Forelimb muscle (tissue), 1 donor: ENCODE data around the gene ZIC5. TPM values are rescaled to one million over a fixed set of nuclear protein-coding genes. Genes with fewer than 3 reads are reported as not detected.

ENCODE experiments used
- DNase-seq: peaks from one replicate; pipeline ENCODE4 v3.0.0-alpha.2; 2013; ENCODE audit warnings: low read depth
- polyA plus RNA-seq: library from polyadenylated mRNA; unstranded; fragments of 120-200 nt; gene quantifications from one replicate; pipeline ENCODE4 v1.2.1, GENCODE V29; 2013; ENCODE audit not compliant: insufficient read length

Gene ZIC5
- polyA plus RNA-seq, 1 donor, result not detected

DNA sequence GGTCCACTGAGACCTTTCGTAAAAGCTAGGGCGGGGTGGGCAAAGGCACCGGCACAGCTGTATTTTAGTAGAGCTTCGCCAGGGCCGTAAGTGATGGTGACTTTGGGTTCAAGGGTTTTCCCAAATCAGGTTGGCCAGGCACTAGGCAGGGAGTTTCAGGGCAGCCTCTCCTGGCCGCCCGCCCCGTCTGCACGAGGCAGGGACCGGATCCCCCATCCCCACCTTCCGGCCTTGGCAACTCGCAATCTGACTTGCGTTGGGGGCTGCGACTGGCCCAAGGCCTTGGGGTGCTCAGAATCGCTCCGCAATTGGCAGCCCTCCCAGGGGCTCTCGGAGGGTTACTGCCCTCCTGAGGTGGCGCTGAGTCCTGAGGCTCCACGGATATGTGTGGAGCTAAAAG, 4.1 kb upstream of the ZIC5 start:
- DNase-seq, result no peak

DNA sequence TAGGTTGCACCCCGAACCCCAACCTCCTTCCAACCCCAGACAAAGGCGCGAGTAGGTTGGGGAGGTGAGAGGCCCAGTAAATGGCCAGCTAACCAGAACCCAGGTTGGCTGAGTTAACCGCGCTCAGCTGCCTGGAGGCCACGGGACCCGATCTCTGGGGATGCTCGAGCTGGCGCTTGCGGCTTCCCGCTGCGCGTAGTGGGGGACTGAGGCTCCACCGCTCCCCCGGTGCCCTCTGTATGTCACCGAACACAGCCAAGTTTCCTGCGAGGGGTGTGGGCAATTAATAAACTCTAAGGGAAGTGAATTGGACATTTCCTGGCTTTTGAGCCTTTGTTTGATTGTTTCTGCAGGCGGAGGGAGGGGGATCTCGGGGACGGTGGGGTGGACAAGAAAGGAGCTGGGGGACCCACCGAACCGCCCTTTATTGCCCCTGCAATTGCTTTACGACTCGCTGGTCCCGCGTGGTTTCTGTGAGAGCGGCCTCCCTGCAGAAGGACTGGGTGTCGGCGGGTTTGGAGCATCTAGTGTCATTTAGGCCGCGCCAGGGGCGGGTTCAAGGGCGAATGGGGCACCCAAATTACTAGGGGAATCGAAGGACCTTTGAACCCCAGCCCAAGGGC, 3.5 kb upstream of the ZIC5 start:
- DNase-seq, result no peak

DNA sequence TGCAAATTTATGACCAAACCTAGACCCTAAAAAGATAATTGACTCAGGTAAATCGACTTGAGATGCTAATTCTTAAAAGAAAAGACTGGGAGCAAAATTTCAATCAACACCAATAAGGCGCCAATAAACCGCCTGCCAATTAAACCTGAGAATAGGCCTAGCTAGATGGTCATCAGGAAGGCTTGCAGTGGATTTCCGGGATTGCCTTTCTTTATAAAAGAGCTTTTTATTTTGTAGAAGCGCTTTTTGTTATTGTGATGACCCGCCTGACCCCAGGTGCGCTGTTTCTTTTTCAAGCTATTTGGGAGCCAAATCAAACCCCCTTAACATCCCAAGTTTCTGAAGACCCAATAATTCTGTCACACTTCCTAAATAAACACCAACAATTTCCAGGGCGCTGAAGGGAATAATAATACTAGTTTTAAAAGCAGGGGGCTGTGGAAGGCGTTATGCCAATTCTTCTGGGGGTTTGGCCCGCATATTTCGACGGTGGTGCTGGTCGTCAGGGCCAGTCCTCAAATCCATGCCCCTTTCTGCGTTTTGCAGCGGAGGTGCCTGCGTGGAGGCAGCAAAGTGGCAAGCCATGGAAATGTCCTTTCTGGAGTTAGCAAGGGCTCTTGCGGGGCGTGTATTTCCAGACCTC, 2.9 kb upstream of the ZIC5 start:
- no peak for DNase-seq

DNA sequence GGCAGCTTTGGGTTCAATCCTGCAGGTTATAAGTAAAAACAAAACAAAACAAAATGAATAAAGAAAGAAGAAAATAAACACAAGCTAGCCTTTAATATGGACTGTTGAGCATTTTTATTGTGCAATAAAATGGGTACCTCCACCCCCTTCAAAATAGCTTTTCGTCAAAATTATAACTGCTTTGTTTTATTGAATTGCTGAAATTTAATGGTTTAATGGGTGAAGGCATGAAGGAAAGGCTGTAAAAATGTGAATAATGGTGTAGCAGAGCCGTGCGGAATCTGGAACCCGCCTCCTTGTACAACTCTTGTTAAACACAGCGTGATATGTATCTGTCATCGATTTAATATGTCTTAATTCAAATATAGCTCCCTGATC, 2.2 kb upstream of the ZIC5 start:
- DNase-seq, result no peak

DNA sequence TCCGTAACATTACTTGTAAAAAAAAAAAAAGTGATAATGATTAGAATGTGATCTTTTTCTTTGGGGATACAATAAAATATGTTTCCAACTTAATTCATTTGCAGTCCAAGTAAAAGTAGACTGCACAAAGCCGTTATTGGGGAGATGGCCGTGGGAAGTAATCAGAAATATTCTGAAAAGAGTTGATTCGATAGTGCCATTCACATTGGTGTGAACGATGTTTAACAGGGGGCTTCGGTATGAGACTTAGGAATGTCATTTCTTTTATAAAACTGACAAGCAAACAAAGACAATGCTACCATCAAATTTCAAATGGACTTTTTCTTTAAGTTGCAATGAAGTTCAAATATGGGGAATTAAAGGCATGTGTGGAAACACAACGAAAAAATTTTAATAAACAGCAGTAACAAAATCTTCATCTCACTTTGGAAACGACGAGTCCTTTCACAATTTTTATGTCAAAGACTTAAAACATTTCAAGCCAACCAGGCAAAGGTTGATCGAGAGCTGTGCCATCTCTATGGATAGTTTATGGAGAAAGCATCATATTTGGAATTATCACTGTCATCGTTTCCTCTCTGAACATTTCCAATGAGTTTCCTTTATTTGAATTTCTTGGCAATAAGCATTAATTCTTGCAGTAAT, 1.7 kb upstream of the ZIC5 start:
- no peak for DNase-seq

DNA sequence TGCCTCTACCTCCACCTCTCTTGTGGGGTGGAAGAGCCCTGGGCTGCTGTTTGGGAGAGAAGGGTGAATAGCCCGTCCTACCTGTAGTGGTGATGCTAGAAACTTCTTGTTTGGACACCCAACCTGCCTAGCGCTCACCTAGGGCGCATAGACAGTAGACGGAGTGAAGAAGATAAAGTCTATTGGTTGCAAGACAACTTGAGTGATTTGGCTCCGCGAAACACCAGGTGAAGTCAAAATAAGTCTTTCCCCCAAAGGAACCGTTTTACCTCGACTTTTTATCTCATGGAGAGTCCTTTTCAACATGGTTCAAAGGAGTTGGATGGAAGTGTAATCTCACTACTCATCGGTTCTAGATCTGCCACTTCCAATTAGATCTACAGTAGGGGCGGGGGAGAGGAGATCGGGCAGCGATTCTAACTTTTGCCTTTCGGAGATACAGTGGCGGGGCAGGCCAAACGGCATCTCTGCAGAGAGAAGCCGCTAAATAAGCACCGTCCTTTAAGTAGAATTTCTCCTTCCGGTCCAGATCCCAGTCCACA, 694 bp upstream of the ZIC5 start:
- no peak for DNase-seq

DNA sequence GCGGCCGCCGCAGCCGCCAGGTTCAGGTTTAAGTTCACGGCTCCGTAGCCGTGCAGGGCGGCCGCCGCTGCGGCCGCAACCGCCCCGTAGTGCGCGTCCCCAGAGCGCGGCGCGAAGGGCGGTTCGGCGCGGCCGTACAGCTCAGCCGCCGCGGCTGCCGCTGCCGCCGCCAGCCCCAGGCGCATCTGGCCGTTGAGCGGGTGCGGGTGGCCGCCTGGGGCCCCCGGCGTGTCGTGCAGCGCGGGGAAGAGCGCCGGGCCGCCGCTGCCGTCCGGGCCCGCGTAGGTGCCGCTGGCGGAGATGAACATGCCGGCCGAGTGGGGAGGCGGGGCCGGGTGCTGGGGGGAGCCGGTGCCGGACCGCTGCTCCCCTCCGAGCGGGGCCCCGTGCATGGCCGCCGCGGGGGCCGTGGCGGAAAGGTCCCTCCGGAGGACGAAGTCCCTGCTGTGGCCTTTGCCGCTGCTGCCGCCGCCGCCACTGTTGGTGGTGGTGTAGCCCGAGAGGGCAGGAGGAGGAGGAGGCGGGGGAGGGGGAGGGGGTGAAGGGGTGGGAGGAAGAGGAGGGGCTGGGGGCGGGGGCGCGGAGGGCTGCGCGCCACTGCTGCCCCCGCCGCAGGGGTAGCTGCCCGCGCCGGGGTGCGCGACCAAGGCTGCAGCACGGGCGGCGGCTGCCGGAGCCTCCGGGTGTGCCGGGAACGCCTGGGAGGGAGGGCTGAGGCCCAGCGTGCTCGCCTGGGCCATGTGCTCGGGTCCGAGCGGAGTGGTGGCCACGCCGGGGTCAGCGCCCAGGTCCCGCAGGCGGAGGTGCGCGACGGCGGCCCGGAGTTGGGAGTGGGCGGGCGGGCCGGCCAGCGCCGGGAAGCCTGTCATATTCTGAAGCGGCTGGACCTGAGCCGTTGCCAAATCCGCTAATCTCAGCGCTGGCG, 654 bp downstream of the ZIC5 start:
- DNase-seq, result no peak

DNA sequence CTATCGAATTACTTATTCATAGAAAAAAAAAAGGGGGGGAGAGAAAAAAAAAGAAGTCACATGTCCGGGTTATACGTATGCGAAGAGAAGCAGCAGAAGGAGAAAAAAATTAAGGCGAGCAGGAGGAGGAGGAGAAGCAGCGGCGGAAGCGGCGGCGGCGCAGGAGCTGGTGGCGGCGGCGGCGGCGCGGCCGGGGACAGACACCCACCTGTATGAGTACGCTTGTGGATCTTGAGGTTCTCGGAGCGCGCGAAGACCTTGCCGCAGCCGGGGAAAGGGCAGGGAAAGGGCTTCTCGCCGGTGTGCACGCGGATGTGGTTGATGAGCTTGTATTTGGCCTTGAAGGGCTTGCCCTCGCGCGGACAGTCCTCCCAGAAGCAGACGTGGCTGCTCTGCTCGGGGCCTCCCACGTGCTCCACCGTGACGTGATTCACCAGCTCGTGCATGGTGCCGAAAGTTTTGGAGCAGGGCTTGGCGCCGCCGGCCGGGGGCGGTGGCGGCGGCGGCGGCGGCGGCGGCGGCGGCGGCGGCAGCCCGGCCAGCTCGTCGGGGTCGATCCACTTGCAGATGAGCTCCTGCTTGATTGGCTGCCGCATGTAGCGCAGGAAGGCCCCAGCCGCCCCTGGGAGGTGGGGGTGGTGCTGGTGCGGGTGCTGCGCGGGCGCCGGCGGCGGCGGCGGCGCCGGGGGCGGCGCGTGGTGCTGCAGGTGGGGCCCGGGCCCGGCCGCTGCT, 1.5 kb downstream of the ZIC5 start:
- DNase-seq, result no peak

DNA sequence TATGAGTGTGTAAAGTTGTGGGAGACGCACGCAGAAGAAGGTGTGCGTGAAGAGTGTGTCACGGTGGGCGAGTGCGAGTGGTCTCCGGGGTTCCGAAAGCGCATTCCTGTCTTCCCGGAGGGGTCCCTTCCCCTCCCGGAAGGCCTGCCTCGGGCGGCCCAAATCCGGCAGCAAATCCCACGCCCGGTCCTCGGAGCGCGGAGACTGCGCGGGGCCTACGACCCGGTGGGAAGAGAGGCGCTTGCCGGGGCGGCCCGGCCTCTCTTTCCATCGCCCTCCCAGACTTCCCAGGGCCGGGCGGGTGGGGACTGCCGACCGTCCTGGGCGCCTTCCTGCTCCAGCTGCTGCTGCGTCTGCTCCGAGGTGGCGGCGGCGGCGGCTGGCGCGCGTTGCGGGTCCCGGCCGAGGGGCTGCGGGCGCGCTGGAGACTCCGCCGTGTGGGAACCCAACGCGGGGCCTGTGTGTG, 2.1 kb downstream of the ZIC5 start:
- DNase-seq, result no peak

DNA sequence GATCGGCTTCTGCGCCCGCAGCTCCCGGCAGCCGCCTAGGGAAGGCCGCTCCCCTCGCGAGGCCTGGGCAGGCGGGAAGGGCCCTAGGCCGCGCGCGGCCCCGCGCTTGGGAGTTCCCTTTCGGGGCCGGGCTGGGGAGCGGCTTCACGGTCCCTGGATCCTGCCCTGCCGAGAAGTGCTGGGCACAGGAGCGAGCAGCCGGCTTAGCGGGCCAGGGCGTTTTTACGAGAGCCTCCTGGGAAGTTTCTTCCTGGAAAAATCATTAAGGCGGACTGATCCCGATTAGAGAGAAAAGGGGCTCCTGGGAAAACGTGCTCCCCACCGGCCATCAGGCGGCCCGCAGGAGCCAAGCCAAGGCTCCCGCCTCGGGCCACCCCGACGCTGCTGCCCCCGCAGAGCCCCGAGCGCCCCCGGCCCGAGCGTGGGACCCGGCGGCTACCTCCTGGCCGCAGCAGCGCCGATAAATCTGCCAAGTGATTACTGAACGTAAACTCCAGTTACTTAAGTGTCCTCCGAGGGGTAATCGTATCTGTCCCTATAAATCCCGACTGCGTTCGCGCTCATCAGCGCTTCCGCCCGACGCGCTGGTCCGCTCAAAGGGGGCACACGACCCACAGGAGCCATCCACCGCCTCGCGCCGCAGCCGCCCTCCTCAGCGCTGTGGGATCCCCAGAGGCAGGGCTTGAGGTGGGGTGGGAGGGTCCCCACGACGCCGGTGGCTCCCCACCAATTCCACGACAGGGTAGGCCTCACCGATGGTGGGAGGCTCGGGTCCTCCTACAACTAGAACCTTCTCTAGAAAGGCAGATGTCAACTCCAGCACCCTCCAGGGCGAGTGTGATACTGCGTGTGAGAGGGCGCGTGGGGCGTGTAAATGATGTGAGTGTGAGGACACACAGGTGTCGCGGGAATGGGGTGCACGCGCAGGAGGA, 2.8 kb downstream of the ZIC5 start:
- no peak for DNase-seq

DNA sequence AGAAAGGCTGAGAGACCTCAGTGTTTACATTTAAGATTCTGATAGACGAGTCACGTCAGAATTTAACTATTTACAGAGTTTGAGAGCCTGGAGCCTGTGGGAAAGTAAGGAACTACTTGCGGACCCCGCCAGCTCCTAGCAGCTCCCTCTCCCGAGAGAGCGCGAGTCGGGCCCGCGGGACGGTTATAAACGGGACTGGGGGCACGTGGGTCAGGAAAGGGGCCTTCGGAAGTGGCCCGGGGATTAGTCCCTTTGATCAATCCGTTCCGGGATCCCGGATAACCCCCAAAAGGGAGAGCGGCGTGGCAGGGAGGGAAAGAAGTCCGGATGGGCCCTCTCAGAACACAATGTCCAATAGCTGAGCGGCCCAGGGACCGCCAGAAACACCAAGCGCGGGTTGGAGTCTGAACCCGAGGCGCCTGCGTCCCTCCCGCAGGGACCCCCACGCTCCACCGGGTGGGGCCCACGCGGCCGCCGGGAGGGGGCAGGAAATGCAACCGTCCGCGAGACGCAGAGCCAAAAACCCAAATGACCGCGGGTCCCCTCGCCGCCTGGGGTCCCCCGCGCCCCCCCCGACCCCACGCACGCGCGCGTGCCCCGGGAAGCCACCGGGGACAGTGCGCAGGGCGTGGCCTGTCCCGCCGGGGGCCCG, 3.6 kb downstream of the ZIC5 start:
- DNase-seq, result no peak

DNA sequence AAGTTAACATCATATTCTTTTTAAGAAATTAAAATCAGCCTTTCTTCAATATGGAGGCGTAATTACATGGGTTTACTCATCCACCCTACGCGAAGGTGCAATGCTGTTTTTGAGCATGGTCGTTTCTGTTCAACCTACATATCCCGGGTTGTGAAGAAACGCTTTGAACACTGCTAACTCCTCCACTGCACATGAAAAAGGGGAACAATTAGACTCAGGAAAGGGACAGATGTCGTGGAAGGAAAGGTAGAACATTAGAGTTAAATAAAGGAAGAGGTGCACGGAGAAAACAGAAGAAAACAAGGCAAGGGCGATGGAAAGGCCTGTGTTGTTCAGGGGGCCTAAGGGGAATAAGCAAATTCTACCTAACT, 4.1 kb downstream of the ZIC5 start:
- DNase-seq, result no peak

DNA sequence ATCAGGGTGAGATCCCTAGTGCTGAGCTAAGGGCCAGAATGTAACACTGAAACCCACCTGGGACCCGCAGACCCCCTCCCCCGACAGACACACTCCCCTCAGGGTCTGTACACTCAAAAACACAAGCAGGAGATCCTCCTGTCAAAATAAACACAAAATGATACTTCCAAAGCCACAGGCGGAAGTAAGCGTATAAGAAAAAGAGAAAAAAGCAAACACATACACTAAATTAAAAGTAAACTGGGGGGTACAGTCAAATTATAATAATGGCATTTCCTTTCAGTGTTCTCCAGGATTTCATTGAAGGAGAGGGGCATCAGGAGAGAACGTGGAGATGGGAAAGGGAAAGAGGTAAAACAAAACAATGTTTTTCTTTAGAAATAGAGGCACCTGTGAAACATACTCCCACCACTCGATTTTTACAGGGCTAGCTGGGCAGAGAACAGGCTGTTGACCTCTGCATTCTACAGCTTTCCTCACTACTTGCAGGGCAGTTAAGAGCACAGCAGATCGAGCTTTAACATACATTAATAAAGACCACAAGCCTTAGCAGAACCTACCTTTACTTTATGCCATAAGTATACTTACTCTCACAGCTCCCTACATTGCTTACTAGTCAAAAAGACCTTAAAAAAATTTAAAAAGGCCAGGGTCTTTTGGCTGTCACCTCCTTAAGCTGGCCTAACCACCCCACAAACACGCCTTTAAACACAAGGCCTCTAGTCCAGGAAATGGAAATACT, 5.3 kb downstream of the ZIC5 start:
- DNase-seq, result no peak

DNA sequence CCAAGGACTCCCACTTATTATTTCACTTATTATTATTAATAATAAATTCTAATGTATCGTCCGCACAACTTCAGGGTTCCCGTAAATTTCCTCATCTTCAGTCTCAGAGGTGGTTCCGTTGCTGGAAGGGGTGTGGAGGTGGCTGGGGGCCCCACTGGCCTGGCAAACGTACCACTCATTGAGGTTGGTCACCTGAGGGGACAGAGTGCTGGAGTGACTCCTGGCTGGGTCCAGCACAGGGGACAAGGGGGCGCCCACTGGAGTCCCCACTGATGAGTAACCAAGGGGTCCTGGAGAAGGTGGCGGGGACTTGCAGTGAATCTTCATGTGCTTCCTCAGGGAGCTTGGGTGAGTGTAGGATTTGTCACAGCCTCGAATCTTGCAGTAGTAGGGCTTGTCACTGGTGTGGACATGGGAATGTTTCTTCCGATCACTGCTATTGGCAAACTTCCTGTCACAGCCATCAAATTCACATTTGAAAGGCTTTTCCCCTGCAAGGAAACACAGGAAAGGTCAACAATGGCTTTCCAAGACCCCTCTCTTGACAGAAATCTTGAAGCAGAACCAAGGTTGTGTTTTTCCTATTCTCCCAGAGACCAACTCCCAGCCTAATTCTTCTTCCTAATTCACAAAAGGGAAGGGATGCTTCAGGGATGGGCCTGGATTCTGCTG, 6.1 kb downstream of the ZIC5 start:
- DNase-seq, result no peak

DNA sequence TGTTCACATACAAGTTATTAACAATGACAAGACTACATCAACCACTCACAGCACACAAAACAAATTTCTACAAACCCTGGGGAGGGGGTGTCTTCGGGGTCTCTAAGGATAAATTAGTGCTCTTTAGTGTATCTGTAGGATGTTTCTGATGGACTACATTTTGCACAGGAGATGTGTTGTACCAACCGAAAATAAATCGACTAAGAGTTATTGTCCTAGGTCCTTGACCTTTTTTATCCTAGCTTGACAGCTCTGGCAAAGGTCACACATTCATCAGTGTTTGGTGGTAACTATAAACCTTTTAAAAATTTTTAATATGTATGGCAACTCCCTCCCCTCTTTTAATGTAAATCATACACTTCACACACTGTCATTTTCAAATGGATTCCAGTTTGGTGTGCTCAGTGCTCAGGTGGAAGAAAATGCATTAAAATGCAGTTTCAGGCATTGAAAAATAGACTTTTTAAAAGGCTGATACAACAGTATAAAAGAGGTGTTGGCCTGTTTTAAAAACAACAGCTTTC, 7.7 kb downstream of the ZIC5 start:
- DNase-seq, result no peak

DNA sequence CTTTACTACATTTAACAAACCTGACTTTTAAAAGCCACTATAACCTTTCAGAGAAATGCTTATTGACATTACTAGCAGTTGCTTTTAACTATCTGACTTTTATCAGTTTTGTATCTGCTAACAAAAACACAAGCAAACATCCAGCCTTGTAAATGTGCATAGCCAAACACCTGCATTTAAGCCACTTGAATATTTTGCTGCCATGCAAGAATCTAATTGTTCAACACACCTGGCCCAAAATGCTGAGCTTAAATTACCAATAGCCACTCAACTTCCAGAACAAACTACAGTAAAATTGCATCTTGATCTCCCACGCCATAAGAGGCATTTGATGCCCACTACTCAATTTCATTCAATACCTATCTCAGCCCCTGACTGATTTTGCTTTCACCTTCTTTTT, 9.3 kb downstream of the ZIC5 start:
- DNase-seq, result no peak

DNA sequence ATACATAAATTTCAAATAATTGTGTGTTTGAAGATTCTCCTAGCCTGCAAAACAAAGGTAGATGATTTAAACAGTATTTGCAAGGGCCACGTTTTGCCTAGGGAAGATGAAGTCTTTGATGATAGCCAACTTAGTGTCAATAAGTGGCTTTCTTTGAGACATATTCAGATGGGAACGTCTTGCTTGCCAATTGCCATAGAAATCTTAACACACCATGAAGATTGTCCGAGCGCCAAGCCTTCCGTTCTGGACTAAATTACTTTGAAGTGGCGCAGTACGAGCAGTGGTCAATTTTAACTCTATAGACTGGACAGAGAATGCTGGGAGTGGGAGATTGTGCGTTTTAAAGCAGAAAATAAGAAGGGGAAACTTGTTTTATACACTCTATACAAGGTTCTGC, 9.9 kb downstream of the ZIC5 start:
- DNase-seq, result no peak

DNA sequence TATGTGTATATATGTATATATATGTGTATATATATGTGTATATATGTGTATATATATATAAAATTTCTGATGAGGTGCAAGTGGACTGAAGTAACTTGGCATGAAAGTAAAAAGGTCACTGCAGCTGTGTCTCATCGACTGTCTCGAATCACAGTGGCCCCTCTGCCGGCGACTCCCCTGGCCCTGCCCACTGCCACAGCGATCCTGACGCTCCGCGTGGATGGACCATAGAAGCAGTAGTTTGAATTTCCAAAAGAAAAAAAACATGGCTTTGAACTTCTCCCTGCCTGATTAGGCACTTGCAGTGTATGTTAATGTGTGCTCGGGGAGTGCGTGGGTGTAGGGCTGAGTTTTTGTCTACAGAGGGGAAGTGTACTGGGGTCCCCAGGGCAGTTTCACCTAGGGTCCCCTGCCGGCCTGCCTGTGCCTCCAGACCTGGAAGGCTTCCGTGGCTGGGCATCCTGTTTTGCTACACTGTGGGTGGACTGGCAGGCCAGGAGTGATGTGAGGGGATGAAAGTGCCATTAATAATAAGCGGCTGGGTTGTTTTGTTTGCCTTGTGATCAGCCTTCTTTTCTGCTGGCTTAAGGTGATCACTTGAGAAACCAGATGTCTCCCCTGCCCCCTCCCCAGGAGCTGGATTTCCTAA, 10.8 kb downstream of the ZIC5 start:
- DNase-seq, result no peak
